HCT116 (cell line): Measurements from ENCODE around the gene LYSET. TPM values are rescaled to one million over a fixed set of nuclear protein-coding genes. Genes with fewer than 3 reads are reported as not detected.

ENCODE experiments used
- ATAC-seq: fragments of 200-7000 bp; cut with Tn5 transposase; 2 replicates; pipeline ENCODE4 v1.9.1; 2020; ENCODE audit warnings: mild to moderate bottlenecking, moderate library complexity
- BruUV-seq: library from RNA; stranded (reverse); fragments of 400-500 nt; replicated peaks from 2 replicates; lab custom pipeline; 2021; lab: Mats Ljungman, UMichigan
- CTCF ChIA-PET: fragments of 300-600 bp; sonication (Branson Sonifier 250); formaldehyde crosslinking; loops from one replicate; lab custom pipeline; 2021; ENCODE audit warnings: antibody characterized with exemption; lab: Charles Lee
- POLR2A ChIA-PET: fragments of 300-600, 350-600 bp; sonication (Branson Sonifier 250); formaldehyde crosslinking; loops from one replicate; lab custom pipeline; 2021; ENCODE audit warnings: antibody characterized with exemption; lab: Charles Lee
- RAD21 ChIA-PET, 2 experiments: fragments of 300-600 bp; sonication (Branson Sonifier 250); formaldehyde crosslinking; loops; one replicate each; lab custom pipeline; 2023; ENCODE audit warnings: low total read pairs in 2 of 2; ENCODE audit not compliant: uncharacterized antibody in 2 of 2, unreplicated experiment in 2 of 2, low non-redundant PET in 1 of 2; lab: Charles Lee
- DNase-seq: peaks from one replicate; pipeline ENCODE4 v3.0.0-alpha.2; 2010; ENCODE audit warnings: low read depth, low spot score
- H2AFZ ChIP-seq: fragments of 200-600 bp; shearing (Covaris generic), sonication (generic); 2 replicates; pipeline ENCODE4 v1.6.1; 2017; ENCODE audit warnings: low read depth, mixed run types, mixed read lengths, antibody characterized with exemption, low read length; ENCODE audit not compliant: poor library complexity, severe bottlenecking
- H3K27ac ChIP-seq: 2 replicates; pipeline ENCODE4 v1.5.1; 2012; ENCODE audit warnings: low read depth, low read length
- H3K27me3 ChIP-seq: fragments of 200-600 bp; sonication (generic); 2 replicates; pipeline ENCODE4 v1.6.1; 2016; ENCODE audit warnings: mixed run types, low read length, mixed read lengths; ENCODE audit not compliant: insufficient read depth
- H3K36me3 ChIP-seq, 2 experiments: fragments of 200-500 bp in 1 of 2; fragments of 200-600 bp in 1 of 2; sonication (Bioruptor generic) in 1 of 2; sonication (generic) in 1 of 2; 2 replicates each; pipeline versions ENCODE4 v1.5.1 to v1.6.1; 2014 to 2016; ENCODE audit warnings: low read length in 2 of 2, inconsistent platforms in 1 of 2, mixed read lengths in 1 of 2, mixed run types in 1 of 2; ENCODE audit not compliant: insufficient read depth in 2 of 2, control insufficient read depth in 1 of 2
- H3K4me1 ChIP-seq, 2 experiments: fragments of 200-600 bp in 1 of 2; sonication (generic) in 1 of 2; 2 replicates each; pipeline versions ENCODE4 v1.5.1 to v1.6.1; 2012 to 2017; ENCODE audit warnings: low read length in 2 of 2, inconsistent platforms in 1 of 2, mild to moderate bottlenecking in 1 of 2, mixed read lengths in 1 of 2, mixed run types in 1 of 2, moderate library complexity in 1 of 2; ENCODE audit not compliant: insufficient read depth in 2 of 2, control insufficient read depth in 1 of 2
- H3K4me2 ChIP-seq: fragments of 200-600 bp; sonication (generic); 2 replicates; pipeline ENCODE4 v1.6.1; 2017; ENCODE audit warnings: mixed run types, low read length, mixed read lengths
- H3K4me3 ChIP-seq, 2 experiments: fragments of 200-600 bp in 1 of 2; sonication (generic) in 1 of 2; replicated peaks in 1 of 2; 2 replicates each; pipeline ENCODE4 v1.5.1; 2011 to 2016; ENCODE audit warnings: low read length in 2 of 2, control low read depth in 1 of 2, low read depth in 1 of 2, mild to moderate bottlenecking in 1 of 2, mixed read lengths in 1 of 2, mixed run types in 1 of 2
- H3K79me2 ChIP-seq: fragments of 200-600 bp; sonication (generic); 2 replicates; pipeline ENCODE4 v1.6.1; 2017; ENCODE audit warnings: mild to moderate bottlenecking, mixed run types, low read length, moderate library complexity, mixed read lengths; ENCODE audit not compliant: insufficient read depth
- H3K9ac ChIP-seq: fragments of 200-600 bp; sonication (generic); 2 replicates; pipeline ENCODE4 v1.6.1; 2016; ENCODE audit warnings: low read length, mixed read lengths
- H3K9me2 ChIP-seq: fragments of 200-600 bp; sonication (generic), shearing (Covaris generic); 2 replicates; pipeline ENCODE4 v1.6.1; 2017; ENCODE audit warnings: mixed run types, mild to moderate bottlenecking, moderate library complexity; ENCODE audit not compliant: insufficient read depth
- H3K9me3 ChIP-seq, 2 experiments: fragments of 200-500 bp in 1 of 2; fragments of 200-600 bp in 1 of 2; sonication (Bioruptor generic) in 1 of 2; sonication (generic) in 1 of 2; 2 replicates each; pipeline ENCODE4 v1.6.1; 2014 to 2017; ENCODE audit warnings: low read length in 2 of 2, mixed read lengths in 2 of 2, inconsistent platforms in 1 of 2, low read depth in 1 of 2, mild to moderate bottlenecking in 1 of 2, mixed run types in 1 of 2, moderate library complexity in 1 of 2; ENCODE audit not compliant: control insufficient read depth in 1 of 2, insufficient read depth in 1 of 2
- H4K20me1 ChIP-seq: fragments of 200-600 bp; sonication (generic), shearing (Covaris generic); 2 replicates; pipeline ENCODE4 v1.6.1; 2017; ENCODE audit warnings: mixed run types, mild to moderate bottlenecking, moderate library complexity; ENCODE audit not compliant: insufficient read depth
- CBX3 ChIP-seq: IDR thresholded peaks from 2 replicates; pipeline ENCODE4 v1.6.1; 2012; ENCODE audit warnings: low read depth
- CEBPB ChIP-seq: IDR thresholded peaks from 2 replicates; pipeline ENCODE4 v1.6.1; 2012; ENCODE audit warnings: low read depth
- CTCF ChIP-seq, 3 experiments: fragments of 200-600 bp in 1 of 3; sonication (generic) in 1 of 3; IDR thresholded peaks in 2 of 3; conservative IDR thresholded peaks in 1 of 3; 2 replicates each; pipeline ENCODE4 v1.5.1; 2012 to 2017; ENCODE audit warnings: low read depth in 2 of 3, low read length in 2 of 3, antibody characterized with exemption in 1 of 3, borderline replicate concordance in 1 of 3, control low read depth in 1 of 3, mild to moderate bottlenecking in 1 of 3, mixed read lengths in 1 of 3, mixed run types in 1 of 3, moderate library complexity in 1 of 3; ENCODE audit not compliant: insufficient read depth in 1 of 3
- EGR1 ChIP-seq: IDR thresholded peaks from 2 replicates; pipeline ENCODE4 v1.6.1; 2012; ENCODE audit warnings: low read depth
- ELF1 ChIP-seq: IDR thresholded peaks from 2 replicates; pipeline ENCODE4 v1.6.1; 2012; ENCODE audit warnings: low read depth, borderline replicate concordance
- EZH2 ChIP-seq: fragments of 200-600 bp; sonication (generic); IDR thresholded peaks from 2 replicates; pipeline ENCODE4 v1.6.1; 2017; ENCODE audit warnings: antibody characterized with exemption, mixed run types
- EZH2phosphoT487 ChIP-seq: fragments of 200-600 bp; IDR thresholded peaks from 2 replicates; pipeline ENCODE4 v1.6.1; 2018; ENCODE audit warnings: antibody characterized with exemption, borderline replicate concordance
- FOSL1 ChIP-seq: IDR thresholded peaks from 2 replicates; pipeline ENCODE4 v1.6.1; 2012; ENCODE audit warnings: low read depth
- JUND ChIP-seq: IDR thresholded peaks from 2 replicates; pipeline ENCODE4 v1.6.1; 2012
- POLR2A ChIP-seq: IDR thresholded peaks from 2 replicates; pipeline ENCODE4 v1.7.0; 2011; ENCODE audit warnings: borderline replicate concordance; ENCODE audit not compliant: insufficient read depth, insufficient read length; ENCODE audit errors: extremely low read depth
- SIN3A ChIP-seq: IDR thresholded peaks from 2 replicates; pipeline ENCODE4 v1.6.1; 2012; ENCODE audit warnings: low read depth
- SP1 ChIP-seq: IDR thresholded peaks from 2 replicates; pipeline ENCODE4 v1.6.1; 2012; ENCODE audit warnings: low read depth
- TCF7L2 ChIP-seq: IDR thresholded peaks from 2 replicates; pipeline ENCODE4 v1.7.0; 2011; ENCODE audit warnings: borderline replicate concordance, inconsistent platforms; ENCODE audit not compliant: insufficient read depth, insufficient read length; ENCODE audit errors: extremely low read depth
- YY1 ChIP-seq: IDR thresholded peaks from 2 replicates; pipeline ENCODE4 v1.6.1; 2011; ENCODE audit warnings: low read length, low read depth, moderate library complexity, mild to moderate bottlenecking; ENCODE audit not compliant: insufficient replicate concordance; ENCODE audit errors: extremely low read depth
- ZBTB33 ChIP-seq: IDR thresholded peaks from 2 replicates; pipeline ENCODE4 v1.6.1; 2011; ENCODE audit warnings: mild to moderate bottlenecking, low read length, moderate library complexity; ENCODE audit not compliant: insufficient replicate concordance; ENCODE audit errors: extremely low read depth
- ZFX ChIP-seq: fragments of 450-650 bp; IDR thresholded peaks from 2 replicates; pipeline ENCODE4 v1.6.1; 2017
- ZNF274 ChIP-seq: fragments of 200-500 bp; sonication (Bioruptor generic); IDR thresholded peaks from 2 replicates; pipeline ENCODE4 v1.6.1; 2014; ENCODE audit warnings: mild to moderate bottlenecking, low read depth, low read length, inconsistent platforms
- intact Hi-C: fragments of 100-400 bp; cut with micrococcal nuclease; formaldehyde crosslinking; loops from 2 replicates; pipeline ENCODE4 v1.10.0; 2022
- total RNA-seq: library from RNA; stranded (reverse); gene quantifications from one replicate; pipeline ENCODE4 v1.2.1, GENCODE V29; 2021; ENCODE audit not compliant: unreplicated experiment
- TF ChIP-seq, protein P1 (sequence below): IDR thresholded peaks from 2 replicates; pipeline ENCODE4 v1.6.1; 2012; ENCODE audit warnings: low read depth
- TF ChIP-seq, protein P2 (sequence below): IDR thresholded peaks from 2 replicates; pipeline ENCODE4 v1.6.1; 2012

Gene LYSET
- total RNA-seq, 1 experiment from 2014 or later, result 19.5 TPM

- Histone ChIP-seq H4K20me1 (no peaks in the 10 kb centered on the region), H3K9me3 (no peaks in the 10 kb centered on the region), H3K79me2 (no peaks in the 10 kb centered on the region), H3K36me3 (no peaks in the 10 kb centered on the region), H3K9me2 (no peaks in the 10 kb centered on the region), H3K4me2 (no peak overlapping the region), H2AFZ (no peak overlapping the region), H3K27me3 (no peaks in the 10 kb centered on the region), H3K4me3 (no peak overlapping the region), H3K4me1 (peaks cover 7 to 15% of the 10 kb centered on the region in 2 experiments), H3K9ac (no peak overlapping the region), H3K27ac (no peak overlapping the region)
- no peak for TF ChIP-seq EZH2phosphoT487
- no peak for TF ChIP-seq ZFX
- no peak for TF ChIP-seq CTCF (IDR thresholded peaks at IDR 0.05 in 2 of 3, conservative IDR thresholded peaks at IDR 0.05 in 1 of 3; ENCODE audit: borderline replicate concordance in 1 of 3, insufficient read depth in 1 of 3, low read depth in 2 of 3, low read length in 2 of 3)
- TF ChIP-seq ZNF274, result no peak
- TF ChIP-seq CBX3, result no peak
- TF ChIP-seq EGR1, result no peak
- no peak for TF ChIP-seq EZH2
- TF ChIP-seq POLR2A, result no peak
- no peak for TF ChIP-seq CEBPB
- TF ChIP-seq FOSL1, result no peak
- TF ChIP-seq ELF1, result no peak
- TF ChIP-seq, protein P1, sequence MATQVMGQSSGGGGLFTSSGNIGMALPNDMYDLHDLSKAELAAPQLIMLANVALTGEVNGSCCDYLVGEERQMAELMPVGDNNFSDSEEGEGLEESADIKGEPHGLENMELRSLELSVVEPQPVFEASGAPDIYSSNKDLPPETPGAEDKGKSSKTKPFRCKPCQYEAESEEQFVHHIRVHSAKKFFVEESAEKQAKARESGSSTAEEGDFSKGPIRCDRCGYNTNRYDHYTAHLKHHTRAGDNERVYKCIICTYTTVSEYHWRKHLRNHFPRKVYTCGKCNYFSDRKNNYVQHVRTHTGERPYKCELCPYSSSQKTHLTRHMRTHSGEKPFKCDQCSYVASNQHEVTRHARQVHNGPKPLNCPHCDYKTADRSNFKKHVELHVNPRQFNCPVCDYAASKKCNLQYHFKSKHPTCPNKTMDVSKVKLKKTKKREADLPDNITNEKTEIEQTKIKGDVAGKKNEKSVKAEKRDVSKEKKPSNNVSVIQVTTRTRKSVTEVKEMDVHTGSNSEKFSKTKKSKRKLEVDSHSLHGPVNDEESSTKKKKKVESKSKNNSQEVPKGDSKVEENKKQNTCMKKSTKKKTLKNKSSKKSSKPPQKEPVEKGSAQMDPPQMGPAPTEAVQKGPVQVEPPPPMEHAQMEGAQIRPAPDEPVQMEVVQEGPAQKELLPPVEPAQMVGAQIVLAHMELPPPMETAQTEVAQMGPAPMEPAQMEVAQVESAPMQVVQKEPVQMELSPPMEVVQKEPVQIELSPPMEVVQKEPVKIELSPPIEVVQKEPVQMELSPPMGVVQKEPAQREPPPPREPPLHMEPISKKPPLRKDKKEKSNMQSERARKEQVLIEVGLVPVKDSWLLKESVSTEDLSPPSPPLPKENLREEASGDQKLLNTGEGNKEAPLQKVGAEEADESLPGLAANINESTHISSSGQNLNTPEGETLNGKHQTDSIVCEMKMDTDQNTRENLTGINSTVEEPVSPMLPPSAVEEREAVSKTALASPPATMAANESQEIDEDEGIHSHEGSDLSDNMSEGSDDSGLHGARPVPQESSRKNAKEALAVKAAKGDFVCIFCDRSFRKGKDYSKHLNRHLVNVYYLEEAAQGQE, result no peak
- TF ChIP-seq JUND, result no peak
- no peak for TF ChIP-seq ZBTB33
- TF ChIP-seq SP1, result no peak
- TF ChIP-seq TCF7L2, result no peak
- TF ChIP-seq, protein P2, sequence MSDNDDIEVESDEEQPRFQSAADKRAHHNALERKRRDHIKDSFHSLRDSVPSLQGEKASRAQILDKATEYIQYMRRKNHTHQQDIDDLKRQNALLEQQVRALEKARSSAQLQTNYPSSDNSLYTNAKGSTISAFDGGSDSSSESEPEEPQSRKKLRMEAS, result no peak
- no peak for TF ChIP-seq YY1
- no peak for TF ChIP-seq SIN3A
- POLR2A ChIA-PET, result no interaction called here
- CTCF ChIA-PET, result interaction anchor here (0.6 to 1.1 kb wide), 3 partner anchors 23 to 83 kb away, joined by 3 to 4 read pairs (median 3); no protein-coding TSS in a partner anchor
- no peak for DNase-seq
- ATAC-seq, result no peak
- no TSS peak for BruUV-seq
- RAD21 ChIA-PET, result no interaction called here
- intact Hi-C loops, result loop anchor here (5.0 kb wide), 1 partner anchor 164 kb away; no protein-coding TSS in a partner anchor
Measured at GRCh38 chr14:93136009-93136408, 49.1 kb upstream of the LYSET start.
